Measurements from ENCODE around the gene DBT.

DNA sequence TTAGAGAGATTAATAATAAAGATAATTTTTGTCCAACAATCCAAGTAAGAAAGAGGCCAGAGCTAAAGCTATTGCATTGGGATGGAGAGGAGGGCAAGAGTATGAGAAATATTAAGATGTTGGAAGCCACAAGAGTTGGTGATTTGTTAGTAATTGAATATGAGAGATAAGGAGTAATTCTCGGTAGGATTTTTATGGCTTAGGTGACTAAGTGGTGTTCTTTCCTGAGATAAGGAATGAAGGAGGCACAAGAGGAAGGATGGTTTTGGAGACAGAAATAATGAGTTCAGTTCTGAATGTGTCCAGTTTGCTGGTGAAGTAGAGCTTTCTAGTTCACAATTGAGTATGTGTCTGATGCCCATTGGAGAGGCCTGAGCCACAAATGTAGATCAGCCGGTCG lies 107.3 kb downstream of the DBT start:
- no peak for TF ChIP-seq JUND (IDR thresholded peaks at IDR 0.05)
- TF ChIP-seq, protein P1, sequence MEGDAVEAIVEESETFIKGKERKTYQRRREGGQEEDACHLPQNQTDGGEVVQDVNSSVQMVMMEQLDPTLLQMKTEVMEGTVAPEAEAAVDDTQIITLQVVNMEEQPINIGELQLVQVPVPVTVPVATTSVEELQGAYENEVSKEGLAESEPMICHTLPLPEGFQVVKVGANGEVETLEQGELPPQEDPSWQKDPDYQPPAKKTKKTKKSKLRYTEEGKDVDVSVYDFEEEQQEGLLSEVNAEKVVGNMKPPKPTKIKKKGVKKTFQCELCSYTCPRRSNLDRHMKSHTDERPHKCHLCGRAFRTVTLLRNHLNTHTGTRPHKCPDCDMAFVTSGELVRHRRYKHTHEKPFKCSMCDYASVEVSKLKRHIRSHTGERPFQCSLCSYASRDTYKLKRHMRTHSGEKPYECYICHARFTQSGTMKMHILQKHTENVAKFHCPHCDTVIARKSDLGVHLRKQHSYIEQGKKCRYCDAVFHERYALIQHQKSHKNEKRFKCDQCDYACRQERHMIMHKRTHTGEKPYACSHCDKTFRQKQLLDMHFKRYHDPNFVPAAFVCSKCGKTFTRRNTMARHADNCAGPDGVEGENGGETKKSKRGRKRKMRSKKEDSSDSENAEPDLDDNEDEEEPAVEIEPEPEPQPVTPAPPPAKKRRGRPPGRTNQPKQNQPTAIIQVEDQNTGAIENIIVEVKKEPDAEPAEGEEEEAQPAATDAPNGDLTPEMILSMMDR (IDR thresholded peaks at IDR 0.05 in 2 of 3, conservative IDR thresholded peaks at IDR 0.05 in 1 of 3; ENCODE audit: borderline replicate concordance in 1 of 3, insufficient read depth in 1 of 3, low read depth in 2 of 3, low read length in 2 of 3) = no peak
- TF ChIP-seq POLR2A (IDR thresholded peaks at IDR 0.05; ENCODE audit: borderline replicate concordance, extremely low read depth, insufficient read depth, insufficient read length) = no peak
- no peak for TF ChIP-seq SRF (IDR thresholded peaks at IDR 0.05; ENCODE audit: low read depth)
- TF ChIP-seq EZH2 (IDR thresholded peaks at IDR 0.05) = no peak
- no peak for TF ChIP-seq EZH2phosphoT487 (IDR thresholded peaks at IDR 0.05; ENCODE audit: borderline replicate concordance)
- no peak for TF ChIP-seq POLR2AphosphoS5 (IDR thresholded peaks at IDR 0.05; ENCODE audit: low read depth, low read length)
- TF ChIP-seq ELF1 (IDR thresholded peaks at IDR 0.05; ENCODE audit: borderline replicate concordance, low read depth) = no peak
- TF ChIP-seq SP1 (IDR thresholded peaks at IDR 0.05; ENCODE audit: low read depth) = no peak
- TF ChIP-seq CBX3 (IDR thresholded peaks at IDR 0.05; ENCODE audit: low read depth) = no peak
- TF ChIP-seq, protein P2, sequence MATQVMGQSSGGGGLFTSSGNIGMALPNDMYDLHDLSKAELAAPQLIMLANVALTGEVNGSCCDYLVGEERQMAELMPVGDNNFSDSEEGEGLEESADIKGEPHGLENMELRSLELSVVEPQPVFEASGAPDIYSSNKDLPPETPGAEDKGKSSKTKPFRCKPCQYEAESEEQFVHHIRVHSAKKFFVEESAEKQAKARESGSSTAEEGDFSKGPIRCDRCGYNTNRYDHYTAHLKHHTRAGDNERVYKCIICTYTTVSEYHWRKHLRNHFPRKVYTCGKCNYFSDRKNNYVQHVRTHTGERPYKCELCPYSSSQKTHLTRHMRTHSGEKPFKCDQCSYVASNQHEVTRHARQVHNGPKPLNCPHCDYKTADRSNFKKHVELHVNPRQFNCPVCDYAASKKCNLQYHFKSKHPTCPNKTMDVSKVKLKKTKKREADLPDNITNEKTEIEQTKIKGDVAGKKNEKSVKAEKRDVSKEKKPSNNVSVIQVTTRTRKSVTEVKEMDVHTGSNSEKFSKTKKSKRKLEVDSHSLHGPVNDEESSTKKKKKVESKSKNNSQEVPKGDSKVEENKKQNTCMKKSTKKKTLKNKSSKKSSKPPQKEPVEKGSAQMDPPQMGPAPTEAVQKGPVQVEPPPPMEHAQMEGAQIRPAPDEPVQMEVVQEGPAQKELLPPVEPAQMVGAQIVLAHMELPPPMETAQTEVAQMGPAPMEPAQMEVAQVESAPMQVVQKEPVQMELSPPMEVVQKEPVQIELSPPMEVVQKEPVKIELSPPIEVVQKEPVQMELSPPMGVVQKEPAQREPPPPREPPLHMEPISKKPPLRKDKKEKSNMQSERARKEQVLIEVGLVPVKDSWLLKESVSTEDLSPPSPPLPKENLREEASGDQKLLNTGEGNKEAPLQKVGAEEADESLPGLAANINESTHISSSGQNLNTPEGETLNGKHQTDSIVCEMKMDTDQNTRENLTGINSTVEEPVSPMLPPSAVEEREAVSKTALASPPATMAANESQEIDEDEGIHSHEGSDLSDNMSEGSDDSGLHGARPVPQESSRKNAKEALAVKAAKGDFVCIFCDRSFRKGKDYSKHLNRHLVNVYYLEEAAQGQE (IDR thresholded peaks at IDR 0.05; ENCODE audit: low read depth) = no peak
- TF ChIP-seq ZNF274 (IDR thresholded peaks at IDR 0.05; ENCODE audit: low read depth, low read length) = no peak
- TF ChIP-seq, protein P3, sequence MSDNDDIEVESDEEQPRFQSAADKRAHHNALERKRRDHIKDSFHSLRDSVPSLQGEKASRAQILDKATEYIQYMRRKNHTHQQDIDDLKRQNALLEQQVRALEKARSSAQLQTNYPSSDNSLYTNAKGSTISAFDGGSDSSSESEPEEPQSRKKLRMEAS (IDR thresholded peaks at IDR 0.05) = no peak
- TF ChIP-seq CEBPB (IDR thresholded peaks at IDR 0.05; ENCODE audit: low read depth) = no peak

Measured in HCT116 (cell line).